ENCODE data around the gene PIGP. TPM values are rescaled to one million over a fixed set of nuclear protein-coding genes. Genes with fewer than 3 reads are reported as not detected.

PIGP gene
- total RNA-seq, 2 donors from 2014 or later = 28.3 to 29.4 TPM

DNA sequence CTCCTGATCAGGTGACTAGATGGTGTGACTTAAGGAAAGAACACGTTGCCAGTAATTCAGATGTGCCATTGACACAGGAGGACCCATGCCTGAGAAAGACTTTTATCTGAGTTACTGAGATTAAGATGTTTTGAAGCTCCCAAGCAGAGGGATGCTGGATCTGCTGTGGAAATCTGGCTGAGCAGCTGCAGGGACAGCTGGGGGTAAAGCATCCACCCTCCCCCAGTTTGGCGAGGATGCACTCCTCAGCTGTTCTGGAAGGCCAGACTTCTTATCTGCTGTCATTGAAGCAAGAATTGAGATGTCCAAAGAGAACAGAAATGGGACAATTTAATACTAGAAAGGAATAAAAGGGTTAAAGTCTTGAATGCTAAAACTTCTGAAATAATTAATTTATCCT lies 25.9 kb upstream of the PIGP start:
- H3K27me3 Mint-ChIP-seq (ENCODE audit: insufficient read depth) = no peaks in the 10 kb centered on the region
- H3K27ac Mint-ChIP-seq = no peak overlapping the region
- peaks cover 50% of the 10 kb centered on the region for H3K36me3 Mint-ChIP-seq (ENCODE audit: low read depth)
- no peaks in the 10 kb centered on the region for H3K4me1 ChIP-seq (ENCODE audit: control insufficient read depth, insufficient read depth, low read length)
- no peak overlapping the region for H3K27ac ChIP-seq (ENCODE audit: low read depth, low read length)
- no peak overlapping the region for H3K4me3 ChIP-seq (ENCODE audit: low read length)
- no peak overlapping the region for H3K9ac ChIP-seq (ENCODE audit: extremely low read depth, low read length, poor library complexity, severe bottlenecking)
- H3K36me3 ChIP-seq (ENCODE audit: control insufficient read depth, insufficient read depth, low read length) = peaks cover 87% of the 10 kb centered on the region
- no peaks in the 10 kb centered on the region for H3K9me3 Mint-ChIP-seq
- H3K4me1 Mint-ChIP-seq = peaks cover 6% of the 10 kb centered on the region
- no peak for DNase-seq
- no peaks in the 10 kb centered on the region for H3K27me3 ChIP-seq (ENCODE audit: control insufficient read depth, insufficient read depth, low read length, poor library complexity, severe bottlenecking)
- TF ChIP-seq, protein P1, sequence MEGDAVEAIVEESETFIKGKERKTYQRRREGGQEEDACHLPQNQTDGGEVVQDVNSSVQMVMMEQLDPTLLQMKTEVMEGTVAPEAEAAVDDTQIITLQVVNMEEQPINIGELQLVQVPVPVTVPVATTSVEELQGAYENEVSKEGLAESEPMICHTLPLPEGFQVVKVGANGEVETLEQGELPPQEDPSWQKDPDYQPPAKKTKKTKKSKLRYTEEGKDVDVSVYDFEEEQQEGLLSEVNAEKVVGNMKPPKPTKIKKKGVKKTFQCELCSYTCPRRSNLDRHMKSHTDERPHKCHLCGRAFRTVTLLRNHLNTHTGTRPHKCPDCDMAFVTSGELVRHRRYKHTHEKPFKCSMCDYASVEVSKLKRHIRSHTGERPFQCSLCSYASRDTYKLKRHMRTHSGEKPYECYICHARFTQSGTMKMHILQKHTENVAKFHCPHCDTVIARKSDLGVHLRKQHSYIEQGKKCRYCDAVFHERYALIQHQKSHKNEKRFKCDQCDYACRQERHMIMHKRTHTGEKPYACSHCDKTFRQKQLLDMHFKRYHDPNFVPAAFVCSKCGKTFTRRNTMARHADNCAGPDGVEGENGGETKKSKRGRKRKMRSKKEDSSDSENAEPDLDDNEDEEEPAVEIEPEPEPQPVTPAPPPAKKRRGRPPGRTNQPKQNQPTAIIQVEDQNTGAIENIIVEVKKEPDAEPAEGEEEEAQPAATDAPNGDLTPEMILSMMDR (conservative IDR thresholded peaks at IDR 0.05) = no peak
- peaks cover 3% of the 10 kb centered on the region for H3K9me3 ChIP-seq (ENCODE audit: control insufficient read depth, low read length)
- WGBS, 2 experiments (ENCODE audit: insufficient coverage in 1 of 2, insufficient read length in 1 of 2) = 94 to 100% methylated on average over 2 of the region's 2 CpGs
- no peak overlapping the region for H3K4me3 Mint-ChIP-seq

DNA sequence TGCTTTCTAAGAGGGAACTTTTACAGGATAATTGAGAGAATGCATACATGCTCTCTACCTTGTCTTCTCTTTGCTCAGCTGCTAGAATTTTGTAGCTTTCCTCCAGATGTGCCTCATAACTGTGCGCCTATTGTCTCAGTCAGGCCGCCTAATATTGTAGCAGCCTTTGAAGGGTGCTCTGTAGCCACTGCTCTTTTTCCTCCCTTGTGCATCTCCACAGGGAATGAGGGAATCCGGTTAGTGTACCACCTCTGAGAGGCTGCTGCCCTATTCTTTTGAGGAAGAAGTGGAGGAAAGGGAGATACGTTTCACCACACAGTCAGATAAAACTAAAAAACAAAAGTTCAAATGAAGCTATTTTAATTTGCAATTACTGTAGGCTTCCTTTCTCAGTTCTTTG lies 22.9 kb upstream of the PIGP start:
- no peak overlapping the region for H3K4me3 ChIP-seq (ENCODE audit: low read length)
- H3K4me3 Mint-ChIP-seq = no peak overlapping the region

DNA sequence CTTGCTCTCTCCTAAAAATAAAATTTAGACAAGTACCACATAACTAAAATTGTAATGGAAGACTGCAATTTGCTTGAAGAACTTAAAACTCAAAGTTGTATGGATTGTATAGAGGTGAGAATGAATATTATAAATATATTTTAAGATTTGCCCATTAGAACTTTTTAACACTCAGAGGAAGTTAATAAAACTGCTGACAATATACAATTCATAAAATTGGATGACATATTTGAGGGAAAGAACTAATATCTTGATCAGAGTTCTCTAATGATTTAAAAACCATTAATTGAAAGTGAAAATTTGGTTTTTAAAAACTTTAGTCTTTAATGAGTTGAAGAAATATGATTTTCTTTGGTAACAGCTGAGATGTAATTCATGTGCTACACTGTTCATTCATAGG lies 21.1 kb upstream of the PIGP start:
- Mint-ChIP-seq H3K27me3 (ENCODE audit: insufficient read depth) (no peaks in the 10 kb centered on the region), H3K4me1 (peaks cover 6% of the 10 kb centered on the region), H3K27ac (no peak overlapping the region), H3K9me3 (no peaks in the 10 kb centered on the region), H3K4me3 (no peak overlapping the region), H3K36me3 (ENCODE audit: low read depth) (peaks cover 49% of the 10 kb centered on the region)
- Histone ChIP-seq H3K27ac (ENCODE audit: low read depth, low read length) (no peak overlapping the region), H3K9me3 (ENCODE audit: control insufficient read depth, low read length) (no peaks in the 10 kb centered on the region), H3K9ac (ENCODE audit: extremely low read depth, low read length, poor library complexity, severe bottlenecking) (no peak overlapping the region), H3K4me3 (ENCODE audit: low read length) (no peak overlapping the region), H3K4me1 (ENCODE audit: control insufficient read depth, insufficient read depth, low read length) (no peaks in the 10 kb centered on the region), H3K27me3 (ENCODE audit: control insufficient read depth, insufficient read depth, low read length, poor library complexity, severe bottlenecking) (no peaks in the 10 kb centered on the region), H3K36me3 (ENCODE audit: control insufficient read depth, insufficient read depth, low read length) (peaks cover 86% of the 10 kb centered on the region)
- TF ChIP-seq, protein P1 (conservative IDR thresholded peaks at IDR 0.05) = no peak
- DNase-seq = no peak

More for the DNA sequence above, 22.9 kb upstream of the PIGP start:
- Histone ChIP-seq H3K4me1 (ENCODE audit: control insufficient read depth, insufficient read depth, low read length) (no peaks in the 10 kb centered on the region), H3K36me3 (ENCODE audit: control insufficient read depth, insufficient read depth, low read length) (peaks cover 86% of the 10 kb centered on the region), H3K27me3 (ENCODE audit: control insufficient read depth, insufficient read depth, low read length, poor library complexity, severe bottlenecking) (no peaks in the 10 kb centered on the region), H3K9ac (ENCODE audit: extremely low read depth, low read length, poor library complexity, severe bottlenecking) (no peak overlapping the region), H3K27ac (ENCODE audit: low read depth, low read length) (no peak overlapping the region), H3K9me3 (ENCODE audit: control insufficient read depth, low read length) (no peaks in the 10 kb centered on the region)
- no peak for DNase-seq
- H3K36me3 Mint-ChIP-seq (ENCODE audit: low read depth) = peaks cover 52% of the 10 kb centered on the region
- WGBS, 2 experiments (ENCODE audit: insufficient coverage in 1 of 2, insufficient read length in 1 of 2) = 94 to 100% methylated on average over 1 to 3 of the region's 4 CpGs
- H3K4me1 Mint-ChIP-seq = peaks cover 6% of the 10 kb centered on the region
- no peaks in the 10 kb centered on the region for H3K27me3 Mint-ChIP-seq (ENCODE audit: insufficient read depth)
- H3K27ac Mint-ChIP-seq = no peak overlapping the region
- TF ChIP-seq, protein P1 (conservative IDR thresholded peaks at IDR 0.05) = no peak
- no peaks in the 10 kb centered on the region for H3K9me3 Mint-ChIP-seq

Data from endodermal cell (in vitro differentiated cells).